ENCODE measurements around the gene CLDN6. TPM values are rescaled to one million over a fixed set of nuclear protein-coding genes. Genes with fewer than 3 reads are reported as not detected.

The CLDN6 gene
- total RNA-seq, 1 donor from 2014 or later = 0.59 TPM

GRCh38 chr16:3027983-3028715 lies 10.2 kb upstream of the CLDN6 start:
- peak; percentile 19 for DNase-seq

GRCh38 chr16:3027489-3027795 lies 9.5 kb upstream of the CLDN6 start:
- no peak for DNase-seq

- DNase-seq = no peak
Observed at GRCh38 chr16:3026609-3027488, 8.9 kb upstream of the CLDN6 start.

GRCh38 chr16:3026003-3026378 lies 8.0 kb upstream of the CLDN6 start:
- DNase-seq = no peak

GRCh38 chr16:3025032-3026002 lies 7.3 kb upstream of the CLDN6 start:
- DNase-seq = no peak

GRCh38 chr16:3023669-3024478 lies 5.9 kb upstream of the CLDN6 start, which contains the start of the genes HCFC1R1 and THOC6:
Gene HCFC1R1 (minus strand): TSS chr16:3023942. CDS start chr16:3023941, 1 bp downstream.
Gene THOC6 (plus strand): TSS chr16:3024035. CDS start chr16:3024327, 292 bp downstream.
- peak; percentile 92 for DNase-seq

- DNase-seq = peak; percentile 29
Observed at GRCh38 chr16:3023415-3023668, 5.4 kb upstream of the CLDN6 start.

GRCh38 chr16:3022684-3023414 lies 4.9 kb upstream of the CLDN6 start:
- no peak for DNase-seq

- DNase-seq = peak; percentile 86
Observed at GRCh38 chr16:3022208-3022683, 4.3 kb upstream of the CLDN6 start.

- peak; percentile 52 for DNase-seq
Observed at GRCh38 chr16:3021449-3022207, 3.6 kb upstream of the CLDN6 start.

GRCh38 chr16:3020604-3021448 lies 2.8 kb upstream of the CLDN6 start:
- DNase-seq = peak; percentile 77

GRCh38 chr16:3020247-3020603 lies 2.2 kb upstream of the CLDN6 start, which contains the start of gene TNFRSF12A:
Gene TNFRSF12A (plus strand): TSS chr16:3020368. CDS start chr16:3020398, 30 bp downstream.
- no peak for DNase-seq

GRCh38 chr16:3019594-3020246 lies 1.7 kb upstream of the CLDN6 start:
- no peak for DNase-seq

- no peak for DNase-seq
Observed at GRCh38 chr16:3017344-3017743, 639 bp downstream of the CLDN6 start.

GRCh38 chr16:3015865-3016521 lies 2.0 kb downstream of the CLDN6 start:
- no peak for DNase-seq

- DNase-seq = no peak
Observed at GRCh38 chr16:3014971-3015370, 3.0 kb downstream of the CLDN6 start.

- no peak for DNase-seq
Observed at GRCh38 chr16:3013998-3014690, 3.8 kb downstream of the CLDN6 start.

Measured in skin of body (tissue), 2 donors.